GM12875 (cell line): ENCODE results near the gene COPE.
A peak's percentile ranks its signal among the peaks of the same experiment; 100 is the strongest.
"Not testable (repeated sequence)": the region's sequence is repeated elsewhere in the genome, so short reads cannot be mapped to it uniquely, and the experiment has no call there.

Experiments
- H3K4me3 ChIP-seq: one replicate; pipeline ENCODE4 v1.5.1; 2011; ENCODE audit warnings: low read depth, low read length, control low read depth
- TF ChIP-seq, protein P1 (sequence below): IDR thresholded peaks from 2 replicates; pipeline ENCODE4 v1.5.1; 2011; ENCODE audit warnings: low read depth, mild to moderate bottlenecking, control low read depth, inconsistent platforms, low read length, moderate library complexity, borderline replicate concordance; ENCODE audit not compliant: insufficient read depth

The COPE gene

GRCh38 chr19:18928018-18928805 is 9.0 kb upstream of the COPE start:
- TF ChIP-seq, protein P1, sequence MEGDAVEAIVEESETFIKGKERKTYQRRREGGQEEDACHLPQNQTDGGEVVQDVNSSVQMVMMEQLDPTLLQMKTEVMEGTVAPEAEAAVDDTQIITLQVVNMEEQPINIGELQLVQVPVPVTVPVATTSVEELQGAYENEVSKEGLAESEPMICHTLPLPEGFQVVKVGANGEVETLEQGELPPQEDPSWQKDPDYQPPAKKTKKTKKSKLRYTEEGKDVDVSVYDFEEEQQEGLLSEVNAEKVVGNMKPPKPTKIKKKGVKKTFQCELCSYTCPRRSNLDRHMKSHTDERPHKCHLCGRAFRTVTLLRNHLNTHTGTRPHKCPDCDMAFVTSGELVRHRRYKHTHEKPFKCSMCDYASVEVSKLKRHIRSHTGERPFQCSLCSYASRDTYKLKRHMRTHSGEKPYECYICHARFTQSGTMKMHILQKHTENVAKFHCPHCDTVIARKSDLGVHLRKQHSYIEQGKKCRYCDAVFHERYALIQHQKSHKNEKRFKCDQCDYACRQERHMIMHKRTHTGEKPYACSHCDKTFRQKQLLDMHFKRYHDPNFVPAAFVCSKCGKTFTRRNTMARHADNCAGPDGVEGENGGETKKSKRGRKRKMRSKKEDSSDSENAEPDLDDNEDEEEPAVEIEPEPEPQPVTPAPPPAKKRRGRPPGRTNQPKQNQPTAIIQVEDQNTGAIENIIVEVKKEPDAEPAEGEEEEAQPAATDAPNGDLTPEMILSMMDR: no peak
- no peak overlapping the region for H3K4me3 ChIP-seq

- H3K4me3 ChIP-seq: no peak overlapping the region
- TF ChIP-seq, protein P1: no peak
Observed at GRCh38 chr19:18924684-18925213, 5.6 kb upstream of the COPE start.

- no peak overlapping the region for H3K4me3 ChIP-seq
- TF ChIP-seq, protein P1: no peak
Observed at GRCh38 chr19:18922228-18922985, 3.2 kb upstream of the COPE start.

DNA sequence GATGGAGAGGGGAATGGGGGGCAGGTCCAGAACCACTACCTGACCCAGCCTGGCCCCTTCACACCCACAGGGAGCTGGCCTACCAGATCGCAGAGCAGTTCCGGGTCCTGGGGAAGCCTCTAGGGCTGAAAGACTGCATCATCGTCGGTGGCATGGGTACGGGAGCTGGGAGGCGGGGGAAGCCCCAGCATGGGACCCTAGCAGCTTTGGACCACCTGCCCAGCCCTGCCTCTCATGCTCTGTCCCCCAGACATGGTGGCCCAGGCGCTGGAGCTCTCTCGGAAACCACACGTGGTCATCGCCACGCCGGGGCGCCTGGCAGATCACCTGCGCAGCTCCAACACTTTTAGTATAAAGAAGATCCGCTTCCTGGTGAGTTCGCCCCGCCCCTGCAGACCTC is 2.4 kb upstream of the COPE start:
- TF ChIP-seq, protein P1: no peak
- H3K4me3 ChIP-seq: no peak overlapping the region

GRCh38 chr19:18920400-18920799 is 1.2 kb upstream of the COPE start:
- TF ChIP-seq, protein P1: no peak

DNA sequence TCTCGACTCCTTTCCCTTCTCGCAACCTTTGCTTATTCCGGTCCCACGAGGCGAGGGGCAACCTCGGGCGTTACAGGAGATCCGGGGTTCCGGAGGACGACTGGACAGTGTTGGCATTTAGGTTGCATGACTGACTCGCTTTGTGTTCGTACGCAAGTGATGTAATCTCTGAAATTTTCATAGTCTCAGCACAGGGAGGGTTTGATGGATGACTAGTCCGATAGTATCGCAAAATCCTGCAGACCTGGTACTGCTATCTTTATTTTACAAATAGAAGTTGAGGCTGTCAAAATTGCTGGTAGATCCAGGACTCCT is 670 bp upstream of the COPE start:
- TF ChIP-seq, protein P1: no peak
- H3K4me3 ChIP-seq: peak overlapping the region; percentile 95

More at GRCh38 chr19:18920400-18920799, 1.2 kb upstream of the COPE start:
- H3K4me3 ChIP-seq: peak overlapping the region; percentile 95

DNA sequence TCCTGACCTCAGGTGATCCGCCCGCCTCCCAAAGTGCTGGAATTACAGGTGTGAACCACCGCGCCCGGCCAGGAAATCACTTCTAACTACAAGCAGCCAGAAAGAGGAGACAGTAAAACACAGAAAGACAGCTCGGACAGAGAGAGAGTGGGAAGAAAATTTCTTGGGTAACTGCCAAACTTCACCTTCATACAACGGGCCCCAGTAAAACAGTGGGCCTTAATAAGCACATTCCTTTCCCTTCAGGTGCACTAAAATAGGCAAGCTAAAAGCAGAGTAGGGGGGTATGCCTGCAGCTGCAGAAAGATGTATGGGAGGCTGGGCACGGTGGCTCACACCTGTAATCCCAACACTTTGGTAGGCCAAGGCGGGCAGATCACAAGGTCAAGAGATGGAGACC is 1.6 kb downstream of the COPE start:
- H3K4me3 ChIP-seq: not testable (repeated sequence)
